ENCODE measurements around the gene JMJD7. TPM values are rescaled to one million over a fixed set of nuclear protein-coding genes. Genes with fewer than 3 reads are reported as not detected.

Gene JMJD7
- total RNA-seq, 1 donor from 2014 or later, result 12.1 TPM

DNA sequence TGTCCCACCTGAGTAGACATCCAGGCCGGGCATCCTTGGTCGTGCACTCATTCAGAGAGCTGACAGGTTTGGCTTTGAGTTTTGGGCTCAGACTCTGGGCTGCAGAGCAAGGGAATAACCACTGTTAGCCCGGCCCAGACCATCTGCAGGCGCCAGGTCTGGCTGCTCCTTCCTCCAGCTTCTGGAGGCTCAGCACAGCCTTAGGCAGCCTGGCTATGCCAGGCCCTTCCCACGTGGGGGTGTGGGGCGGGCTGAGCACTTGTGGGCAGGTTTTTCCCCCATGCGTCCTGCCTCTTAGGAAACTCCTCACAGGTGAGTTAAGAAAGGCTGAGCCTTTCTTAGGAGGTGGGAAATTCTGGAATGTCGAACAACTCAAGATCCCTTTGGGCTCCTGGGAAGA lies 22.0 kb downstream of the JMJD7 start:
- Histone ChIP-seq H3K36me3 (peaks cover 39% of the 10 kb centered on the region), H3K27me3 (ENCODE audit: low read depth) (peaks cover 13% of the 10 kb centered on the region), H3K4me1 (no peaks in the 10 kb centered on the region), H3K27ac (replicated peaks) (no peak overlapping the region), H3K4me3 (no peak overlapping the region), H3K9me3 (replicated peaks) (no peaks in the 10 kb centered on the region)
- TF ChIP-seq, protein P1, sequence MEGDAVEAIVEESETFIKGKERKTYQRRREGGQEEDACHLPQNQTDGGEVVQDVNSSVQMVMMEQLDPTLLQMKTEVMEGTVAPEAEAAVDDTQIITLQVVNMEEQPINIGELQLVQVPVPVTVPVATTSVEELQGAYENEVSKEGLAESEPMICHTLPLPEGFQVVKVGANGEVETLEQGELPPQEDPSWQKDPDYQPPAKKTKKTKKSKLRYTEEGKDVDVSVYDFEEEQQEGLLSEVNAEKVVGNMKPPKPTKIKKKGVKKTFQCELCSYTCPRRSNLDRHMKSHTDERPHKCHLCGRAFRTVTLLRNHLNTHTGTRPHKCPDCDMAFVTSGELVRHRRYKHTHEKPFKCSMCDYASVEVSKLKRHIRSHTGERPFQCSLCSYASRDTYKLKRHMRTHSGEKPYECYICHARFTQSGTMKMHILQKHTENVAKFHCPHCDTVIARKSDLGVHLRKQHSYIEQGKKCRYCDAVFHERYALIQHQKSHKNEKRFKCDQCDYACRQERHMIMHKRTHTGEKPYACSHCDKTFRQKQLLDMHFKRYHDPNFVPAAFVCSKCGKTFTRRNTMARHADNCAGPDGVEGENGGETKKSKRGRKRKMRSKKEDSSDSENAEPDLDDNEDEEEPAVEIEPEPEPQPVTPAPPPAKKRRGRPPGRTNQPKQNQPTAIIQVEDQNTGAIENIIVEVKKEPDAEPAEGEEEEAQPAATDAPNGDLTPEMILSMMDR (IDR thresholded peaks at IDR 0.05; ENCODE audit: borderline replicate concordance), result no peak
- no peak for DNase-seq
- intact Hi-C loops (cut with micrococcal nuclease), result no loop called here

DNA sequence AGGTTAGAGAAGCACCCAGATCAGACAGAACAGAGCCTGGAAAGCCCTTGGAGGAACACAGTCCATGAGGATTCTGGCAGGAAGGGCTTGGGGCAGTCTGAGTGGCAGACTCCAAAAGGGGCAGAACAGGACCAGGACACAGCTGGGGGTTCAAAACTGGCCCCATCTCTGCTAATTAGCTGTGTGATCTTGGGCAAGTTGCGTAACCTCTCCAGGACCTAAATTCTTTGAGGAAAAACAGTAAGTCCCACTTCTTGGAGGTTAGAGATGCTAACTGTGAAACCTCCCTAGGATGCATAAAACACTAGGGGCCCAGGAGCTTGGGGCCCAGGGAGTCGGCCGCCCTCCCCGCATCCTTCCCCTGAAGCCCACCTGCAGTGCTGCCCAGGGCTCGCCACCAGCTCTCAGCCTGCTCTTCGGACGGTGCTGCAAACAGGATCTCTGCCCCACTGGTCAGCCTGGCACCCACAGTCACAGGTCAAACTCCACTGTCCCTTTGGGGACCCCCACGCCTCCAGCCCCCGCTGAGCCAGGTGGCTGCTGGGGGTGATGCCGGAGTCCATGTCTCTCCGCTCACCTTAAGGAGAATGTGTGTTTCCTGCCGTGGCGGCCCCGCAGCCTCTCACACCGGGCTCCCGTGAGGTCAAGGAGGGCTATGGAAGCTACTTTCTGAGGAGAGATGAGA lies 22.7 kb downstream of the JMJD7 start:
- H3K4me1 ChIP-seq, result no peaks in the 10 kb centered on the region
- H3K36me3 ChIP-seq, result peaks cover 33% of the 10 kb centered on the region
- TF ChIP-seq, protein P1 (IDR thresholded peaks at IDR 0.05; ENCODE audit: borderline replicate concordance), result no peak
- no peak overlapping the region for H3K27ac ChIP-seq (replicated peaks)
- H3K9me3 ChIP-seq (replicated peaks), result no peaks in the 10 kb centered on the region
- intact Hi-C loops (cut with micrococcal nuclease), result no loop called here
- H3K4me3 ChIP-seq, result no peak overlapping the region
- no peak for DNase-seq
- H3K27me3 ChIP-seq (ENCODE audit: low read depth), result peaks cover 13% of the 10 kb centered on the region

DNA sequence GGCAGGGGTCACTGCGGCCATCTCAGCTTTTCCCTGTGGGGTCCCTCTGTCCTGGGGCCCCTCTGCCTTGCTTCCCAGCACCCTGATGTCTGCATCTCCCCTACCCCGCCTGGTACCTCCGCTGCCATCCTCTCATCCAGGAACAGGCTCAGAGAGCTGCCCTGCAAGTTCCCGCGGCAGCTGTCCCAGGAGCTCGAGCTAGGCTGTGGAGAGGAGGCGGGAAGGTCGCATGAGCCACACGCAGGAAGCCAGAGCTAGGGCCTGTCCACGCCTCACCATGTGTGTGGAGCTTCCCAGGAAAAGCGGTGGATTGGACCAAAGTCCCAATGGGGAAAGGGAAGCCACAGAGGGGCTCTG lies 23.3 kb downstream of the JMJD7 start:
- TF ChIP-seq, protein P1 (IDR thresholded peaks at IDR 0.05; ENCODE audit: borderline replicate concordance), result no peak
- Histone ChIP-seq H3K27me3 (ENCODE audit: low read depth) (peaks cover 13% of the 10 kb centered on the region), H3K27ac (replicated peaks) (no peak overlapping the region), H3K9me3 (replicated peaks) (no peaks in the 10 kb centered on the region), H3K4me1 (no peaks in the 10 kb centered on the region), H3K36me3 (peaks cover 28% of the 10 kb centered on the region), H3K4me3 (no peak overlapping the region)
- intact Hi-C loops (cut with micrococcal nuclease), result no loop called here
- DNase-seq, result no peak

DNA sequence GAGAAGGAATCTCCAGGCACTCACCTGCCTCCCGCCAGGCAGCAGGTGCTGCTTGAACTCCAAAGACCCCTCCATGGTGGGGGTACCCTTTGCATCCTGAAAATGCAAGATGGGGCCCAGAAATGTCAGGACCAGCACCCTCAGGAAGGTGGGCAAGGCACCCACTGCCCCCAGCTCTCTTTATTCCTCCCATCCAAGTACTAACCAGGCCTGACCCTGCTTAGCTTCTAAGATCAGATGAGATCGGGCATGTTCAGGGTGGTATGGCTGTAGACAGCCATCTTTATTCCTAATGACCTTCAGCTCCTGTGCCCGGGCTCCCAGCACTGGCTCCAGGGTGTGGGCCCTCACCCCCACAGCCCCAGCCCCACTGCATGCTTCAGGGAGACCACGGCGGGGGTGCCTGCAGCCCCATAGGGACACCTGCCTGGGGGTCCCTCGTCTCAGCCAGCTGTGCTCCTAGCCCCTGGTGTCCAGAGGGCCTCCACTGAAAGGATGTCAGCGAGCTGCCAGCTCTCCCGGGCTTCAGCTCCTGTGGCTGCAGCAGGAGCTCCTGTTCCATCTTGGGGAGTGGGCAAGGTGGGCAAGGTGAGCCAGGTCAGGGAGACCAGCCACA lies 24.0 kb downstream of the JMJD7 start:
- TF ChIP-seq, protein P1 (IDR thresholded peaks at IDR 0.05; ENCODE audit: borderline replicate concordance), result no peak
- peaks cover 13% of the 10 kb centered on the region for H3K27me3 ChIP-seq (ENCODE audit: low read depth)
- peaks cover 20% of the 10 kb centered on the region for H3K36me3 ChIP-seq
- no peak for DNase-seq
- H3K27ac ChIP-seq (replicated peaks), result no peak overlapping the region
- no peak overlapping the region for H3K4me3 ChIP-seq
- no peaks in the 10 kb centered on the region for H3K4me1 ChIP-seq
- intact Hi-C loops (cut with micrococcal nuclease), result no loop called here
- H3K9me3 ChIP-seq (replicated peaks), result no peaks in the 10 kb centered on the region

DNA sequence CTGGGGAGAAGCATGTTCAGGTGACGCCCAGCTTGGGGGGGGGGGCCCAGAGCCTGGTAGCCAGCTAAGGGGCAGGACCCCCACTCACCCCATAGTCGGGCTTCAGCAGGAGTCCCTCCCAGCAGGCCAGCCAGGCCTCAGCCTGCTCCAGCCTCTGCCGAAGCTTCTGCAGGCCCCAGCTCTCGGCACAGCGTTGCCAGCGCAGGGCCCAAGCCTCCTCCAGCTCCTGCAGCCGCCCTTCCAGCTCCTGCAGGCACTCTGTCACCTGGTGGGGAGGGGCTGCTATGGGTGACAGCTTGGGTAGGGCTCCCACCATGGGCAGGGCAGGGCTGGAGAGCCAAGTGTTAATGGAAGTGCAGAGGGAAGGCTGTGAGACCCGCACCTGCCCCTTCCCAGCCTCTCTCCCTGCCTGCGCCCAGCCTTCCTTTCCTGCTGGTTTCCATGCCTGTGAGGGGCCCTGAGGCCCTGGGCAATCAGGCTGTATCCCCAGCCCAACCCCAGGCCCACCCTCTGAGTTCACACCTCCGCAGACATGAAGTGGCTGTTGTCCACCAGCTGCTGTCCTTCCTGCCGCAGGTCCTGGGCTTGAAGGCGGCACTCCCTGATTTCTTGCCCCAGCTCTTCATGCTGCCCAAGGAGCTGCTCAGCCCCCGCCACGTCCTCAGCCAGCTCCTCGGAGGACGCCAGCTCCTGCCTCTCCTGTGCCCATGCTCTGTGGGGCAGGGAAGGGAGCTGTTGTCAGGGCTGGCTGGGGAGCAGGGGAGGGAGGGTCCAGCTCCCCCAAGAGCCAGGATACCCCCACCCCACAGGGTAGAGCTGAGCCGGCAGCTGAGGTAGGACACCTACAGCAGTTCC lies 25.1 kb downstream of the JMJD7 start:
- H3K27ac ChIP-seq (replicated peaks), result no peak overlapping the region
- intact Hi-C loops (cut with micrococcal nuclease), result no loop called here
- peaks cover 13% of the 10 kb centered on the region for H3K27me3 ChIP-seq (ENCODE audit: low read depth)
- H3K9me3 ChIP-seq (replicated peaks), result no peaks in the 10 kb centered on the region
- TF ChIP-seq, protein P1 (IDR thresholded peaks at IDR 0.05; ENCODE audit: borderline replicate concordance), result no peak
- H3K4me3 ChIP-seq, result no peak overlapping the region
- peaks cover 9% of the 10 kb centered on the region for H3K36me3 ChIP-seq
- H3K4me1 ChIP-seq, result no peaks in the 10 kb centered on the region
- no peak for DNase-seq

Data from left ventricle myocardium inferior (tissue), 1 donor.